ENCODE results near the gene CLEC16A.

CLEC16A gene

GRCh38 chr16:11179574-11179973 is 235.2 kb downstream of the CLEC16A start:
- no peak overlapping the region for H3K56ac ChIP-seq (ENCODE audit: low read length)
- no peaks in the 10 kb centered on the region for H3K79me2 ChIP-seq (ENCODE audit: control insufficient read depth, insufficient read depth, low read length)
- no peaks in the 10 kb centered on the region for H3K27me3 ChIP-seq (ENCODE audit: insufficient read depth, low read length, poor library complexity)
- H2AK5ac ChIP-seq (ENCODE audit: low read length) = no peak overlapping the region
- H4K8ac ChIP-seq (ENCODE audit: low read depth, low read length) = no peak overlapping the region
- H2BK15ac ChIP-seq (replicated peaks; ENCODE audit: low read depth) = no peak overlapping the region
- peaks cover 9% of the 10 kb centered on the region for H3K4me1 ChIP-seq (ENCODE audit: control insufficient read depth, low read depth, low read length)
- no peak overlapping the region for H3K4me3 ChIP-seq (ENCODE audit: low read length)
- no peak overlapping the region for H3K27ac ChIP-seq (ENCODE audit: low read depth, low read length)
- no peak overlapping the region for H3K9ac ChIP-seq (ENCODE audit: low read length)
- H3K18ac ChIP-seq (ENCODE audit: low read length) = no peak overlapping the region
- no peaks in the 10 kb centered on the region for H3K79me1 ChIP-seq (ENCODE audit: low read length)
- H3K4ac ChIP-seq (ENCODE audit: low read depth, low read length) = no peak overlapping the region
- H2BK120ac ChIP-seq (ENCODE audit: low read depth, low read length) = no peak overlapping the region
- H3K4me2 ChIP-seq (ENCODE audit: low read length) = no peak overlapping the region
- H4K5ac ChIP-seq (ENCODE audit: low read length) = no peak overlapping the region
- WGBS (ENCODE audit: extremely low coverage, insufficient coverage, low lambda C conversion rate) = no CpG with 5 or more reads among the region's 8 CpGs
- no peak for DNase-seq
- no peak overlapping the region for H2BK5ac ChIP-seq (ENCODE audit: low read length)
- H3K23ac ChIP-seq (ENCODE audit: low read length) = no peak overlapping the region
- H3K36me3 ChIP-seq (ENCODE audit: control insufficient read depth, insufficient read depth, low read length) = no peaks in the 10 kb centered on the region

DNA sequence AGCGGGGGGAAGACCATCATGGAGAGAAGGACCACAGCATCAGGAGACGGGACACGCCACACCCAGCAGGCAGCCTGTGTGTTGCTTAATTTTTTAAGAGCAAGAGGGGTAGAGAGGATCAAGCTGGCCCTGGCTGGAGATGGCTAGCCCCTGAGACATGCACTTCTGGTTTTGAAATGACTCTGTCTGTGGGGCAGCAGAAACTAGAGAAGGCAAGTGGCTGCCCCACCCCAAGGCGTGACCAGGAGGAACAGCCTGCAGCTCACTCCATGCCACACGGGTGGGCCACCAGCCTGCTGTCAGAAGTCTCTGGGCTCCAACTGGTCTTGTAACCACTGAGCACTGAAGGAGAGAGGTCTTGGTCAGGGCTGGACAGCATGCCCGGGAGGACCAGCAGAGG is 236.1 kb downstream of the CLEC16A start:
- no peak overlapping the region for H3K4me2 ChIP-seq (ENCODE audit: low read length)
- H3K56ac ChIP-seq (ENCODE audit: low read length) = no peak overlapping the region
- H3K18ac ChIP-seq (ENCODE audit: low read length) = no peak overlapping the region
- no peak overlapping the region for H2BK5ac ChIP-seq (ENCODE audit: low read length)
- H3K79me1 ChIP-seq (ENCODE audit: low read length) = no peaks in the 10 kb centered on the region
- DNase-seq = no peak
- no peaks in the 10 kb centered on the region for H3K79me2 ChIP-seq (ENCODE audit: control insufficient read depth, insufficient read depth, low read length)
- no peak overlapping the region for H4K8ac ChIP-seq (ENCODE audit: low read depth, low read length)
- no peak overlapping the region for H2BK120ac ChIP-seq (ENCODE audit: low read depth, low read length)
- H2BK15ac ChIP-seq (replicated peaks; ENCODE audit: low read depth) = no peak overlapping the region
- H3K9ac ChIP-seq (ENCODE audit: low read length) = no peak overlapping the region
- no peak overlapping the region for H2AK5ac ChIP-seq (ENCODE audit: low read length)
- no peak overlapping the region for H3K4me3 ChIP-seq (ENCODE audit: low read length)
- no peaks in the 10 kb centered on the region for H3K27me3 ChIP-seq (ENCODE audit: insufficient read depth, low read length, poor library complexity)
- no peak overlapping the region for H3K27ac ChIP-seq (ENCODE audit: low read depth, low read length)
- H3K36me3 ChIP-seq (ENCODE audit: control insufficient read depth, insufficient read depth, low read length) = no peaks in the 10 kb centered on the region
- H4K5ac ChIP-seq (ENCODE audit: low read length) = no peak overlapping the region
- no peak overlapping the region for H3K4ac ChIP-seq (ENCODE audit: low read depth, low read length)
- WGBS (ENCODE audit: extremely low coverage, insufficient coverage, low lambda C conversion rate) = no CpG with 5 or more reads among the region's 6 CpGs
- H3K23ac ChIP-seq (ENCODE audit: low read length) = no peak overlapping the region
- peaks cover 9% of the 10 kb centered on the region for H3K4me1 ChIP-seq (ENCODE audit: control insufficient read depth, low read depth, low read length)

- H3K27me3 ChIP-seq (ENCODE audit: insufficient read depth, low read length, poor library complexity) = no peaks in the 10 kb centered on the region
- no peaks in the 10 kb centered on the region for H3K79me2 ChIP-seq (ENCODE audit: control insufficient read depth, insufficient read depth, low read length)
- no peak overlapping the region for H3K23ac ChIP-seq (ENCODE audit: low read length)
- peak overlapping the region; percentile 56 for H3K56ac ChIP-seq (ENCODE audit: low read length)
- H3K4ac ChIP-seq (ENCODE audit: low read depth, low read length) = no peak overlapping the region
- H3K4me2 ChIP-seq (ENCODE audit: low read length) = no peak overlapping the region
- H3K4me3 ChIP-seq (ENCODE audit: low read length) = no peak overlapping the region
- H2BK15ac ChIP-seq (replicated peaks; ENCODE audit: low read depth) = no peak overlapping the region
- no peak overlapping the region for H2BK5ac ChIP-seq (ENCODE audit: low read length)
- H3K9ac ChIP-seq (ENCODE audit: low read length) = no peak overlapping the region
- H4K8ac ChIP-seq (ENCODE audit: low read depth, low read length) = no peak overlapping the region
- no peak overlapping the region for H2AK5ac ChIP-seq (ENCODE audit: low read length)
- no peak for DNase-seq
- H3K27ac ChIP-seq (ENCODE audit: low read depth, low read length) = no peak overlapping the region
- no peaks in the 10 kb centered on the region for H3K79me1 ChIP-seq (ENCODE audit: low read length)
- no peaks in the 10 kb centered on the region for H3K36me3 ChIP-seq (ENCODE audit: control insufficient read depth, insufficient read depth, low read length)
- H4K5ac ChIP-seq (ENCODE audit: low read length) = no peak overlapping the region
- H2BK120ac ChIP-seq (ENCODE audit: low read depth, low read length) = no peak overlapping the region
- peaks cover 9% of the 10 kb centered on the region for H3K4me1 ChIP-seq (ENCODE audit: control insufficient read depth, low read depth, low read length)
- WGBS (ENCODE audit: extremely low coverage, insufficient coverage, low lambda C conversion rate) = no CpG with 5 or more reads among the region's 20 CpGs
- H3K18ac ChIP-seq (ENCODE audit: low read length) = no peak overlapping the region
Observed at GRCh38 chr16:11181242-11181898, 237.0 kb downstream of the CLEC16A start.

DNA sequence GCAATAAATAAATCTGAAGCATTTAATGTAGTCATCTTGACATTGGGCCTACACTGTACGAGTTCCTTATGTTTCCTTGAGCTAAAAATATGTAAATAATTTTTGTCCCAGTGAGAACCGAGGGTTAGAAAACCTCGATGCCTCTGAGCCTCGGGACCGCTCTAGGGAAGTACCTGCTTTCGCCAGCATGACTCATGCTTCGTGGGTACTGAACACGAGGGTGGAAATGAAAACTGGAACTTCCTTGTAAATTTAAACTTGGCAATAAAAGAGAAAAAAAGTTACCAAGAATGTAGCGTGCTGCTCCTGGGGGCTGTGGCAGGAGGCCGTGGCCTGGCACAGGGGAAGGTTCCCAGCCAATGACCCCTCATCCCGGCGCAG is 237.5 kb downstream of the CLEC16A start:
- Histone ChIP-seq H2BK15ac (replicated peaks; ENCODE audit: low read depth) (no peak overlapping the region), H3K27me3 (ENCODE audit: insufficient read depth, low read length, poor library complexity) (no peaks in the 10 kb centered on the region), H3K9ac (ENCODE audit: low read length) (no peak overlapping the region), H2BK120ac (ENCODE audit: low read depth, low read length) (no peak overlapping the region), H3K4ac (ENCODE audit: low read depth, low read length) (no peak overlapping the region), H2BK5ac (ENCODE audit: low read length) (no peak overlapping the region), H3K36me3 (ENCODE audit: control insufficient read depth, insufficient read depth, low read length) (no peaks in the 10 kb centered on the region), H3K79me2 (ENCODE audit: control insufficient read depth, insufficient read depth, low read length) (no peaks in the 10 kb centered on the region), H3K79me1 (ENCODE audit: low read length) (no peaks in the 10 kb centered on the region), H4K5ac (ENCODE audit: low read length) (no peak overlapping the region), H4K8ac (ENCODE audit: low read depth, low read length) (no peak overlapping the region), H3K4me2 (ENCODE audit: low read length) (no peak overlapping the region), H3K56ac (ENCODE audit: low read length) (peak overlapping the region; percentile 2), H3K27ac (ENCODE audit: low read depth, low read length) (no peak overlapping the region), H3K4me1 (ENCODE audit: control insufficient read depth, low read depth, low read length) (peaks cover 9% of the 10 kb centered on the region), H3K18ac (ENCODE audit: low read length) (no peak overlapping the region), H2AK5ac (ENCODE audit: low read length) (no peak overlapping the region), H3K23ac (ENCODE audit: low read length) (no peak overlapping the region), H3K4me3 (ENCODE audit: low read length) (no peak overlapping the region)
- no peak for DNase-seq
- WGBS (ENCODE audit: extremely low coverage, insufficient coverage, low lambda C conversion rate) = no CpG with 5 or more reads among the region's 12 CpGs

GRCh38 chr16:11182411-11182810 is 238.0 kb downstream of the CLEC16A start:
- peak overlapping the region; percentile 37 for H3K56ac ChIP-seq (ENCODE audit: low read length)
- H3K4me2 ChIP-seq (ENCODE audit: low read length) = no peak overlapping the region
- DNase-seq = peak; percentile 21
- peak overlapping the region; percentile 27 for H2AK5ac ChIP-seq (ENCODE audit: low read length)
- H3K27me3 ChIP-seq (ENCODE audit: insufficient read depth, low read length, poor library complexity) = no peaks in the 10 kb centered on the region
- no peak overlapping the region for H3K27ac ChIP-seq (ENCODE audit: low read depth, low read length)
- no CpG with 5 or more reads among the region's 14 CpGs for WGBS (ENCODE audit: extremely low coverage, insufficient coverage, low lambda C conversion rate)
- H2BK15ac ChIP-seq (replicated peaks; ENCODE audit: low read depth) = no peak overlapping the region
- no peak overlapping the region for H3K4ac ChIP-seq (ENCODE audit: low read depth, low read length)
- H3K36me3 ChIP-seq (ENCODE audit: control insufficient read depth, insufficient read depth, low read length) = no peaks in the 10 kb centered on the region
- H3K79me1 ChIP-seq (ENCODE audit: low read length) = no peaks in the 10 kb centered on the region
- H3K4me3 ChIP-seq (ENCODE audit: low read length) = no peak overlapping the region
- no peak overlapping the region for H4K8ac ChIP-seq (ENCODE audit: low read depth, low read length)
- H2BK120ac ChIP-seq (ENCODE audit: low read depth, low read length) = no peak overlapping the region
- H4K5ac ChIP-seq (ENCODE audit: low read length) = no peak overlapping the region
- peak overlapping the region; percentile 10 for H3K9ac ChIP-seq (ENCODE audit: low read length)
- H3K4me1 ChIP-seq (ENCODE audit: control insufficient read depth, low read depth, low read length) = peaks cover 9% of the 10 kb centered on the region
- no peak overlapping the region for H3K18ac ChIP-seq (ENCODE audit: low read length)
- peak overlapping the region; percentile 27 for H2BK5ac ChIP-seq (ENCODE audit: low read length)
- no peaks in the 10 kb centered on the region for H3K79me2 ChIP-seq (ENCODE audit: control insufficient read depth, insufficient read depth, low read length)
- H3K23ac ChIP-seq (ENCODE audit: low read length) = no peak overlapping the region
